HG03571 (cell line): ENCODE measurements around the gene PLA2G2A.
"Not testable (repeated sequence)": the region's sequence is repeated elsewhere in the genome, so short reads cannot be mapped to it uniquely, and the experiment has no call there.

ENCODE experiments used
- ATAC-seq: cut with Tn5 transposase; IDR thresholded peaks from one replicate; pipeline ENCODE4 v1.9.1; 2021; ENCODE audit not compliant: unreplicated experiment

The PLA2G2A gene

DNA sequence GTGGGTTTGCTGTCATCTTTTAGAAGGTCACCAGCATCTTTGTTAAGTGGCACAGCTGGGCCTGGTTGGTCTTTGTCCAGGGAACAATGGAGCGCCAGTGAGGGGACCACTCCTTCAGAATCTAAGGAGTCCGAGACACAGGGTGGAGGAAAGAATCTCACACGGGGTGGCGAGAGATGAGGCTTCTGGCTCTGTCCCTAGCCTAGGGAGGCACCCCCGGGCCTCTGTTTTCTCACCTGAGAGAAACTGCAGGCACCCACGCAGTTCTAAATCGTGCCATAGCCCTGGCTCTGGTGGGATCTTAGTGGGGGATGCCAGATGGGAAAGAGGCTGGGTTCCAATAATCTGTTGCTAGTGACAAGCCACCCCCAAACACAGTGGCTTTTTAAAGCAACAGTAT lies 45.1 kb downstream of the PLA2G2A start:
- ATAC-seq: no peak

- no peak for ATAC-seq
Observed at GRCh38 chr1:19932866-19933265, 46.6 kb downstream of the PLA2G2A start.

DNA sequence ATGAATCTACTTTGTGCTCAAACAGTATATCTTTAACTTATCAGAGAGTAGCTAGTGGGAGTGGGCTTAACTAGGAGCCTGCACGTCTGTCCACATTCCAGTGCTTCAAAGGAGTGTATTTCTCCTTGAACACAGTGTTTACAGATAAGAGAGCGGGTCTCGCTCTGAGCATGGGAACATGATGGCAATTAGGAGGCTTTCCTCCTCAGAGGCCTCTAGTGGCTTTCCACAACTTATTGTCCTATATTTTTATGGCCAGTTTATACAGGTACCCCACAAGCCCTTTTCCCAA lies 52.3 kb downstream of the PLA2G2A start:
- ATAC-seq: not testable (repeated sequence)

DNA sequence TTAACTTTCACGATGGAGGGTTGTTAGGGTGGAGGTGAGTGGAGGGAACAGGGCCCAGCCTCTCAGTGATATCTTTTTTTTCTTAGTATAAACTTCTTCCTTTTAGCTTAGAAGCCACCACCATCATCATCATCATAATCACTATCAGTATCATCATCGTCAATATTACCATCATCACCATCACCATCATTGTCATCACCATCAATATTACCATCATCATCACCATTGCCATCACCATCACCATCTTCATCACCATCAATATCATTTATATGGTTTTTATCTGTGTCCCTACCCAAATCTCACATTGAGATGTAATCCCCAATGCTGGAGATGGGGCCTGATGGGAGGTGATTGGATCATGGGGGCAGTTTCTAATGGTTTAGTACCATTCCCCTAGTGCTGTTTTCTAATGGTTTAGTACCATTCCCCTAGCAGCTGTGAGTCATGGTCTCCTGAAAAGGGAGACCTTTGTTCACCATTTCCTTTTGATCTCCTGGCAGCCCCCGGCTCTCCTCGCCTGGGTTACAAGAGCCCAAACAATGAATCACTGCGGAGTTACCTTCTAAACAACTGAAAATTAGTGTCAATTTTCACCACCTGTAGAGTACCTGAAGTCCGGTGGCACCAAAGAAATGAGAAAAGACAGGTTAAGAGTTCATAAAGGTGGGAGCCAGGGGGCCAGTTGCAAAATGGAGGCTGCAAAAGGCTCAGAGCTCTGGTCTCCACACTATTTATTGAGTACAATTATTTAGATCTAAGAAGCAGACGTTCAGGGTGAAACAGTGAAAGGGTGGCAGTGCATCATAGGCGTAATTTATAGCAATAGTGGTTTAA lies 52.9 kb downstream of the PLA2G2A start:
- ATAC-seq: no peak
